Astrocyte (in vitro differentiated cells and primary cell): ENCODE results near the gene FUT2. TPM values are rescaled to one million over a fixed set of nuclear protein-coding genes. Genes with fewer than 3 reads are reported as not detected.

Experiments used
- DNase-seq: peaks from one replicate; pipeline ENCODE4 v3.0.0-alpha.2; 2010; ENCODE audit warnings: low read depth
- FAIRE-seq: peaks from 2 replicates; lab custom pipeline; 2011; peaks lifted over from hg19 to GRCh38; lab: Jason Lieb, UNC
- H2AFZ ChIP-seq: 2 replicates; pipeline ENCODE4 v1.6.0; 2012; ENCODE audit warnings: low read depth, low read length, inconsistent platforms
- H3K27ac ChIP-seq: 2 replicates; pipeline ENCODE4 v1.5.1; 2011; ENCODE audit warnings: low read depth, low read length, inconsistent platforms
- H3K27me3 ChIP-seq: 2 replicates; pipeline ENCODE4 v1.6.0; 2011; ENCODE audit warnings: low read length, inconsistent platforms; ENCODE audit not compliant: insufficient read depth
- H3K36me3 ChIP-seq: 2 replicates; pipeline ENCODE4 v1.5.1; 2011; ENCODE audit warnings: low read length, inconsistent platforms; ENCODE audit not compliant: insufficient read depth
- H3K4me1 ChIP-seq: 2 replicates; pipeline ENCODE4 v1.5.1; 2011; ENCODE audit warnings: low read length, inconsistent platforms; ENCODE audit not compliant: insufficient read depth
- H3K4me2 ChIP-seq: 2 replicates; pipeline ENCODE4 v1.6.0; 2012; ENCODE audit warnings: low read length, inconsistent platforms
- H3K4me3 ChIP-seq: 2 replicates; pipeline ENCODE4 v1.5.1; 2011; ENCODE audit warnings: low read depth, mild to moderate bottlenecking, low read length, inconsistent platforms; ENCODE audit not compliant: insufficient read depth
- H3K79me2 ChIP-seq: 2 replicates; pipeline ENCODE4 v1.6.0; 2012; ENCODE audit warnings: mild to moderate bottlenecking, low read length, inconsistent platforms; ENCODE audit not compliant: insufficient read depth
- H3K9ac ChIP-seq: 2 replicates; pipeline ENCODE4 v1.6.0; 2012; ENCODE audit warnings: mild to moderate bottlenecking, low read length, inconsistent platforms
- H3K9me3 ChIP-seq: 2 replicates; pipeline ENCODE4 v1.5.1; 2012; ENCODE audit warnings: low read depth, mild to moderate bottlenecking, low read length, inconsistent platforms; ENCODE audit not compliant: insufficient read depth
- H4K20me1 ChIP-seq: 2 replicates; pipeline ENCODE4 v1.6.0; 2012; ENCODE audit warnings: low read length, inconsistent platforms; ENCODE audit not compliant: insufficient read depth
- H3K27ac Mint-ChIP-seq: one replicate; pipeline ENCODE4 v1.8.0; 2021; ENCODE audit warnings: mild to moderate bottlenecking, mixed read lengths; ENCODE audit not compliant: unreplicated experiment
- H3K27me3 Mint-ChIP-seq: one replicate; pipeline ENCODE4 v1.8.0; 2021; ENCODE audit warnings: low read depth, mixed read lengths; ENCODE audit not compliant: unreplicated experiment
- H3K36me3 Mint-ChIP-seq: one replicate; pipeline ENCODE4 v1.8.0; 2021; ENCODE audit warnings: low read depth, mixed read lengths; ENCODE audit not compliant: unreplicated experiment
- H3K4me1 Mint-ChIP-seq: one replicate; pipeline ENCODE4 v1.8.0; 2021; ENCODE audit warnings: low read depth, mixed read lengths; ENCODE audit not compliant: unreplicated experiment
- H3K4me3 Mint-ChIP-seq: one replicate; pipeline ENCODE4 v1.8.0; 2021; ENCODE audit warnings: mild to moderate bottlenecking, moderate library complexity, mixed read lengths; ENCODE audit not compliant: unreplicated experiment
- H3K9me3 Mint-ChIP-seq: one replicate; pipeline ENCODE4 v1.8.0; 2021; ENCODE audit warnings: mild to moderate bottlenecking, mixed read lengths; ENCODE audit not compliant: unreplicated experiment
- CTCF ChIP-seq: IDR thresholded peaks from 2 replicates; pipeline ENCODE4 v1.5.1; 2011; ENCODE audit warnings: low read depth, mild to moderate bottlenecking, inconsistent platforms, low read length, moderate library complexity; ENCODE audit not compliant: insufficient read depth
- EZH2 ChIP-seq: IDR thresholded peaks from 2 replicates; pipeline ENCODE4 v1.6.1; 2012; ENCODE audit warnings: mild to moderate bottlenecking, low read length, inconsistent platforms; ENCODE audit not compliant: insufficient read depth
- total RNA-seq: library from RNA; stranded (reverse); gene quantifications from 2 replicates; pipeline ENCODE4 v1.2.1, GENCODE V29; 2021

Gene FUT2
- total RNA-seq, 1 donor from 2014 or later, result not detected

DNA sequence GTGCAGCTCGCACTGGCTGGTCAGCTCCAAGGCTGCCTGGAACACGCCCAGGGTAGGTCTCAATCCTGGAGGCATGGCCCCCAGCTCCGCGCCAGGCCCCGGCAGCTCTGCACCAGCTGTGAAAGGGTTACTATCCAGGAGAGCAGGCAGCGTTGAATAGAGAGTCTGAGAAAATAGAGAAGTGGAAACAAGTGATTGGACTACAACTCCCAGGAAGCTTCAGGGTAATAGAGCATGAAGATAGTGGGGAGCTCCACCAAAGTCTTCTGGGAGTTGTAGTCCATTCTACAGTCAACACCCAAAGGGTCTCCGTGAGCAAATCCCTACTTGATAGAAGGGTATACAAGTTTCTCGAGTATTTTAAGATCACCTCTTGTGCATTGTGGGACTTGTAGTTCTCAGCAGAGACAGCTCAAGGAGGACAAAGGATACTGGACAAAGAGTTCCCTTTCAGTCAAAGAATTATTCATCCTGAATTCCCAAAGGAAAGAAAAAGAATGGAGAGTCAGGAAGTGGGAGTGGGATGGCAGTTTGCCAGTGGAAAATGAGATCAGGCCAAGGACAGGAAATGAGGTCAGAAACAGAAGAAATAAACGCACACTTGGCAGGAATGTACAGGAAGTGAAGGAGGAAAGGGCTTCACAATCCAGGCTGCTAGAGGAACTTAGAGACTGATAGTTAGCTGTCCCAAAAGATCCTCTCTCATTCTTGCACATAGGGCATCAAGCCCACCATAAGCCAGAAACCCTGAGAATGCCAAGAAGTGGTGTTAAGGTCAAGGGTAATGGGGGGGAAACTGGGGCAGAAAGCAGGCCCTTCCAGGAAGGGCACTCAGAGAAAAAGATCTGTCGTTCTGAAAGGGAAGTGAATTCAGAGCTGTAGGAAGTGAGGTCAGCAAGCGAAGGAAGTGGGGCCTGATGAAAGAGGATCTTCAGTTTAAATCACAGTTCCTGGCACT, 29.3 kb downstream of the FUT2 start:
- peaks cover 10% of the 10 kb centered on the region for H3K4me1 ChIP-seq
- H3K4me3 ChIP-seq, result peak overlapping the region; percentile 8
- peak overlapping the region; percentile 72 for H3K27ac ChIP-seq
- peak overlapping the region; percentile 37 for H3K4me3 Mint-ChIP-seq
- H3K9me3 ChIP-seq, result no peaks in the 10 kb centered on the region
- no peaks in the 10 kb centered on the region for H3K36me3 ChIP-seq
- no peak for FAIRE-seq
- peak; percentile 71 for DNase-seq
- H3K9ac ChIP-seq, result peak overlapping the region; percentile 27
- TF ChIP-seq CTCF (no peak), EZH2 (no peak)
- H3K27me3 ChIP-seq, result no peaks in the 10 kb centered on the region
- peaks cover 8% of the 10 kb centered on the region for H3K4me1 Mint-ChIP-seq
- peak overlapping the region; percentile 77 for H2AFZ ChIP-seq
- peak overlapping the region; percentile 81 for H3K27ac Mint-ChIP-seq
- no peaks in the 10 kb centered on the region for H4K20me1 ChIP-seq
- peaks cover 9% of the 10 kb centered on the region for H3K9me3 Mint-ChIP-seq
- H3K27me3 Mint-ChIP-seq, result no peaks in the 10 kb centered on the region
- no peaks in the 10 kb centered on the region for H3K79me2 ChIP-seq
- H3K4me2 ChIP-seq, result peak overlapping the region; percentile 56
- peaks cover 2% of the 10 kb centered on the region for H3K36me3 Mint-ChIP-seq

DNA sequence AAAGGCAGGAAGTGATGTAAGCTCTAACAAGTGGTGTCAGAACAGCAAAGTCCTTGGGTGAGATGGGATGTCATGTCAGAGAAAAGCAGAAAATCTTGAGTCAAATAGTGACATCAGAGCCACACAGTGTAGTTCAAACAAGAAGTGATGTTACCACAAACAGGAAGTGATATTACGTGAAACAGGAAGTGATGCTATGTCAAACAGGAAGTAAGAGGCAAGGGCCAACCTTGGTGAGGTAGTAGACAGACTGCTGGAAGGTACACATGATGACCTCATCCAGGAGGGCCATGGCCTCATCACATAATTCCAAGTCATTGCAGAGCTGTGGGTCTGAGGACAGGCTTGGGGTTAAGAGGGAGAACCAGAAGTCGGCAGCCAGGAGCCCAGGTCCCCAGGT, 30.8 kb downstream of the FUT2 start:
- H3K27me3 ChIP-seq, result no peaks in the 10 kb centered on the region
- H3K9ac ChIP-seq, result no peak overlapping the region
- H3K4me2 ChIP-seq, result no peak overlapping the region
- no peaks in the 10 kb centered on the region for H3K9me3 ChIP-seq
- FAIRE-seq (no peak), DNase-seq (no peak)
- peaks cover 6% of the 10 kb centered on the region for H3K4me1 ChIP-seq
- TF ChIP-seq EZH2, result no peak
- TF ChIP-seq CTCF, result no peak
- no peaks in the 10 kb centered on the region for H3K79me2 ChIP-seq
- Mint-ChIP-seq H3K27me3 (peaks cover 4% of the 10 kb centered on the region), H3K27ac (no peak overlapping the region), H3K4me3 (no peak overlapping the region), H3K36me3 (peaks cover 2% of the 10 kb centered on the region), H3K9me3 (peaks cover 9% of the 10 kb centered on the region), H3K4me1 (peaks cover 8% of the 10 kb centered on the region)
- H3K36me3 ChIP-seq, result no peaks in the 10 kb centered on the region
- H3K4me3 ChIP-seq, result no peak overlapping the region
- H3K27ac ChIP-seq, result no peak overlapping the region
- no peaks in the 10 kb centered on the region for H4K20me1 ChIP-seq
- no peak overlapping the region for H2AFZ ChIP-seq
